ENCODE data around the gene ANKRD16. TPM values are rescaled to one million over a fixed set of nuclear protein-coding genes. Genes with fewer than 3 reads are reported as not detected.
A peak's percentile ranks its signal among the peaks of the same experiment; 100 is the strongest.
"Not testable (repeated sequence)": the region's sequence is repeated elsewhere in the genome, so short reads cannot be mapped to it uniquely, and the experiment has no call there.

Gene ANKRD16
- polyA plus RNA-seq, 1 donor from 2014 or later = 5.2 TPM

DNA sequence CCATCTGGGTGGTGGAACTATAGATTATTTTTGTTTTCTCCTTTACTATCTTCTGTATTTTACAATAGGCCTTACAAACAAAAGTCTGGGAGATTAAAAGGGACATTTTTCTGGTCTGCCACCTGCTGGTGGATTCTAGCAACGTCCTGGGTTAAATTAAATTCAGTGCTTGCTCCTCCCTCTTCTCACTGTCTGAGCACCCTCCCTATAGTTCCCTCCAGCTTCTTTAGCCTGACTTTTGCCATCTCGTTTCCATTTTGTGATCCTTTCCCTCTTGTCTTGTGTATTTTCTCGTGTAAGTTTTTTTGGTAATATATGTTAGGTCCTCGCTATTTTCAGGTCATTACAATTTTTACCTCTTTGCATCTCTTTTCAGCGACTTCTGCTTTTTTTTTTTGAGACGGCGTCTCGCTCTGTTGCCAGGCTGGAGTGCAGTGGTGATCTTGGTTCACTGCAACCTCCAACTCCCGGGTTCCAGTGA is 16.1 kb downstream of the ANKRD16 start:
- Mint-ChIP-seq H3K4me3 (peak overlapping the region; percentile 42 to 94 (median 84)), H3K9me3 (no peaks in the 10 kb centered on the region), H3K4me1 (peaks cover 11 to 18% (median 13%) of the 10 kb centered on the region in 3 donors), H3K27ac (peak overlapping the region; percentile 42 to 91 (median 81)), H3K36me3 (peaks cover 6% of the 10 kb centered on the region), H3K27me3 (no peaks in the 10 kb centered on the region)

- Mint-ChIP-seq H3K4me3 (no peak overlapping the region), H3K4me1 (peaks cover 15 to 24% (median 19%) of the 10 kb centered on the region in 3 donors), H3K27ac (peak overlapping the region in 2 of 3 donors; percentile 40 to 61), H3K36me3 (peaks cover 6% of the 10 kb centered on the region), H3K27me3 (no peaks in the 10 kb centered on the region), H3K9me3 (no peaks in the 10 kb centered on the region)
Measured at GRCh38 chr10:5871596-5871995, 18.1 kb downstream of the ANKRD16 start.

- H3K4me3 Mint-ChIP-seq = no peak overlapping the region
- peaks cover 20 to 25% (median 21%) of the 10 kb centered on the region in 3 donors for H3K4me1 Mint-ChIP-seq
- no peak overlapping the region for H3K27ac Mint-ChIP-seq
- peaks cover 6% of the 10 kb centered on the region for H3K36me3 Mint-ChIP-seq
- no peaks in the 10 kb centered on the region for H3K27me3 Mint-ChIP-seq
- H3K9me3 Mint-ChIP-seq = no peaks in the 10 kb centered on the region
Measured at GRCh38 chr10:5869156-5869555, 20.5 kb downstream of the ANKRD16 start.

DNA sequence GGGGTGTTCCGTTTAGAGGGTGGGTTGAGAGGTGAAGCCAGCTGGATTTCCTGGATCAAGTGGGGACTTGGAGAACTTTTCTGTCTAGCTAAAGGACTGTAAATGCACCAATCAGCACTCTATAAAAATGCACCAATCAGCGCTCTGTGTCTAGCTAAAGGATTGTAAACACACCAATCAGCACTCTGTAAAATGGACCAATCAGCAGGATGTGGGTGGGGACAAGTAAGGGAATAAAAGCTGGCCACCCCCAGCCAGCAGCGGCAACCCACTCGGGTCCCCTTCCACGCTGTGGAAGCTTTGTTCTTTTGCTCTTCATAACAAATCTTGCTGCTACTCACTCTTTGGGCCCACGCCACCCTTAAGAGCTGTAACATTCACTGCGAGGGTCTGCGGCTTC is 21.3 kb downstream of the ANKRD16 start:
- H3K4me3 Mint-ChIP-seq, H3K9me3 Mint-ChIP-seq, H3K36me3 Mint-ChIP-seq, H3K27ac Mint-ChIP-seq, H3K27me3 Mint-ChIP-seq: not testable (repeated sequence)
- peaks cover 15 to 18% (median 18%) of the 10 kb centered on the region in 3 donors for H3K4me1 Mint-ChIP-seq

- peak overlapping the region in 1 of 4 donors; percentile 14 for H3K4me3 Mint-ChIP-seq
- H3K36me3 Mint-ChIP-seq, H3K9me3 Mint-ChIP-seq: not testable (repeated sequence)
Measured at GRCh38 chr10:5867091-5867615, 22.5 kb downstream of the ANKRD16 start.

DNA sequence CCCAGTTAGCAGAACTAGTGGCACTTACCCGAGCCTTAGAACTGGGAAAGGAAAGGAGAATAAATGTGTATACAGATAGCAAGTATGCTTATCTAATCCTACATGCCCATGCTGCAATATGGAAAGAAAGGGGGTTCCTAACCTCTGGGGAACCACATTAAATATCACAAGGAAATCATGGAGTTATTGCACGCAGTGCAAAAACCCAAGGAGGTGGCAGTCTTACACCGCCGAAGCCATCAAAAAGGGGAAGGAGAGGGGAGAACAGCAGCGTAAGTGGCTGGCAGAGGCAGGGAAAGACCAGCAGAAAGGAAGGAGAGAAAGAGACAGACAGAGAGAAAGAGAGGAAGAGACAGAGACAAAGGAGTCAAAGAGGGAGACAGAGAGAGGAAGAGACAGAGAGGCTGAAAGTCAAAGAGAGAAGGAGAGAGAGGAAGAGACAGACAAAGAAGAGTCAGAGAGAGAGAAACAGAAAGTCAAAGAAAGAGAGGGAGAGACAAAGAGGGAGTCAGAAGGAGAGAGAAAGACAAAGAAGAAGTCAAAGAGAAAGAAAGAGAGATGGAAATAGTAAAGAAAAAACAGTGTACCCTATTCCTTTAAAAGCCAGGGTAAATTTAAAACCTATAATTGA is 23.1 kb downstream of the ANKRD16 start:
- Mint-ChIP-seq H3K4me1 (peaks cover 22 to 24% (median 24%) of the 10 kb centered on the region in 3 donors), H3K27ac (peak overlapping the region in 2 of 3 donors; percentile 9), H3K4me3 (peak overlapping the region in 3 of 4 donors; percentile 35 to 87 (median 50))
- H3K9me3 Mint-ChIP-seq, H3K36me3 Mint-ChIP-seq, H3K27me3 Mint-ChIP-seq: not testable (repeated sequence)

More at GRCh38 chr10:5867091-5867615, 22.5 kb downstream of the ANKRD16 start:
- not testable (repeated sequence) for H3K27me3 Mint-ChIP-seq, H3K27ac Mint-ChIP-seq
- H3K4me1 Mint-ChIP-seq = peaks cover 19 to 22% (median 22%) of the 10 kb centered on the region in 3 donors

GRCh38 chr10:5862981-5863685 is 26.6 kb downstream of the ANKRD16 start:
- peak overlapping the region in 1 of 3 donors; percentile 48 for H3K27ac Mint-ChIP-seq

GRCh38 chr10:5862360-5862961 is 27.2 kb downstream of the ANKRD16 start:
- H3K4me3 Mint-ChIP-seq = peak overlapping the region in 3 of 4 donors; percentile 60 to 85 (median 85)
- no peaks in the 10 kb centered on the region for H3K36me3 Mint-ChIP-seq
- peak overlapping the region; percentile 22 to 64 (median 48) for H3K27ac Mint-ChIP-seq
- H3K27me3 Mint-ChIP-seq = no peaks in the 10 kb centered on the region
- H3K9me3 Mint-ChIP-seq = no peaks in the 10 kb centered on the region
- H3K4me1 Mint-ChIP-seq = peaks cover 27 to 29% (median 28%) of the 10 kb centered on the region in 3 donors

More at GRCh38 chr10:5862981-5863685, 26.6 kb downstream of the ANKRD16 start:
- H3K4me3 Mint-ChIP-seq = peak overlapping the region in 3 of 4 donors; percentile 60 to 85 (median 85)
- H3K36me3 Mint-ChIP-seq, H3K9me3 Mint-ChIP-seq, H3K27me3 Mint-ChIP-seq: not testable (repeated sequence)
- peaks cover 27 to 31% (median 28%) of the 10 kb centered on the region in 3 donors for H3K4me1 Mint-ChIP-seq

DNA sequence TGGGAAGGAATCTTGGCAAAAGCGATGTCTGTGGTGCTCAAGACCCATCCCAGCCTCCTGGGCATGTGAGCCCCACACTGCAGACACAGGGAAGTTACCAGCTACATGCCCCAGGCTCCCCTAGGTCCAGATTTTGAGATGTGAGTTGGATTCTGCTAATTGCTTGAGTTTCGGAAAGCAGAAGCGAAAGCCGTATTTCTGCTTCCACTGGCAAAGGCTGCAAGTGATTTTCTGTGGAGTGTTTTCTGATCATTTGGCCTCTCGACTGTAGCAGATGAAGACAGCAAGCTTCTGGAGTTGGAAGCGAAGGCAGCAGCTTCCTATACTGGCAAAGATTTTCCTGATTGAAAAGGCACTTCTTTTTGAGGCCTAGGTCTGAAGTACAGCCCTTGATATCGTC is 29.6 kb downstream of the ANKRD16 start:
- Mint-ChIP-seq H3K4me1 (peaks cover 14 to 17% (median 17%) of the 10 kb centered on the region in 3 donors), H3K4me3 (no peak overlapping the region), H3K36me3 (no peaks in the 10 kb centered on the region), H3K27me3 (no peaks in the 10 kb centered on the region), H3K9me3 (no peaks in the 10 kb centered on the region), H3K27ac (no peak overlapping the region)

- Mint-ChIP-seq H3K4me3 (peak overlapping the region in 1 of 4 donors; percentile 39), H3K4me1 (peaks cover 14 to 20% (median 17%) of the 10 kb centered on the region in 3 donors), H3K36me3 (no peaks in the 10 kb centered on the region), H3K9me3 (no peaks in the 10 kb centered on the region), H3K27me3 (no peaks in the 10 kb centered on the region), H3K27ac (no peak overlapping the region)
Measured at GRCh38 chr10:5858811-5859210, 30.9 kb downstream of the ANKRD16 start.

GRCh38 chr10:5856701-5857004 is 33.0 kb downstream of the ANKRD16 start:
- H3K4me3 Mint-ChIP-seq = no peak overlapping the region
- H3K27ac Mint-ChIP-seq = no peak overlapping the region
- no peaks in the 10 kb centered on the region for H3K36me3 Mint-ChIP-seq
- peaks cover 15 to 20% (median 17%) of the 10 kb centered on the region in 3 donors for H3K4me1 Mint-ChIP-seq
- H3K27me3 Mint-ChIP-seq = peaks cover 1% of the 10 kb centered on the region
- no peaks in the 10 kb centered on the region for H3K9me3 Mint-ChIP-seq

- Mint-ChIP-seq H3K4me1 (peaks cover 15 to 19% (median 17%) of the 10 kb centered on the region in 3 donors), H3K27me3 (peaks cover 1% of the 10 kb centered on the region), H3K9me3 (no peaks in the 10 kb centered on the region), H3K36me3 (no peaks in the 10 kb centered on the region), H3K27ac (peak overlapping the region in 1 of 3 donors; percentile 39), H3K4me3 (no peak overlapping the region)
Measured at GRCh38 chr10:5855979-5856700, 33.6 kb downstream of the ANKRD16 start.

DNA sequence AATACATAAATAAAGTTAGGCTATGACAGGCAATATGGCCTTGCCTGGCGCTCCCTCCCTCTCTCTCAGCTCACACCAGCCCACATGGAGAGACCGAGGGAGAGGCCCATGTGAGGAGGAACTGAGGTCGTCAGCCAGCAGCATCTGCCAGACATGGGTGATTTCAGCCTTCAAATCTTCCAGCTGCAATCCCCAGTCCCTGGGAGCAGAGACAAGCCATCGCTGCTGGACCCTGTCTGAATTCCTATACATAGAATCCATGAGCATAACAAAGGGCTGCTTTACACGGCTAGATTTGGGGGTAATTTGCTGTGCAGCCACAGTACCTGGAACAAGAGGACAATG is 35.6 kb downstream of the ANKRD16 start:
- no peak overlapping the region for H3K27ac Mint-ChIP-seq
- H3K4me3 Mint-ChIP-seq = peak overlapping the region in 1 of 4 donors; percentile 20
- H3K36me3 Mint-ChIP-seq = no peaks in the 10 kb centered on the region
- H3K27me3 Mint-ChIP-seq = peaks cover 1% of the 10 kb centered on the region
- peaks cover 9 to 19% (median 13%) of the 10 kb centered on the region in 3 donors for H3K4me1 Mint-ChIP-seq
- no peaks in the 10 kb centered on the region for H3K9me3 Mint-ChIP-seq

DNA sequence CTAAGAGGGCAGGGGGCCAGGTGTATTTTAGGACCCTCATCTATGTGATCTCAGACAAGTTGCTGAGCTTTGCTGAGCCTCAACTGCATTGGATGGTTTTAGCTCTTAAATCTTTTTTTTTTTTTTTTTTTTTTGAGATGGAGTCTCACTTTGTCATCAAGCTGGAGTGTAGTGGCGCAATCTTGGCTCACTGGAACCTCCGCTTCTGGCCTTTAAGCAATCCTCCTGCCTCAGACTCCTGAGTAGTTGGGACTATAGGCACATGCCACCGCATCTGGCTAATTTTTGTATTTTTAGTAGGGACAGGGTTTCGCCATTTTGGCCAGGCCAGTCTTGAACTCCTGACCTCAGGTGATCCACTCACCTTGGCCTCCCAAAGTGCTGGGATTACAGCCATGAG is 43.0 kb downstream of the ANKRD16 start:
- not testable (repeated sequence) for H3K27me3 Mint-ChIP-seq
- H3K4me1 Mint-ChIP-seq = peaks cover 35 to 37% (median 37%) of the 10 kb centered on the region in 3 donors

More for the DNA sequence above, 43.0 kb downstream of the ANKRD16 start:
- H3K9me3 Mint-ChIP-seq, H3K36me3 Mint-ChIP-seq: not testable (repeated sequence)
- Mint-ChIP-seq H3K4me3 (peak overlapping the region in 1 of 4 donors; percentile 86), H3K27ac (peak overlapping the region; percentile 87 to 91 (median 89))

Data from IgD-negative memory B cell (primary cell).